Stimulated activated CD4-positive, alpha-beta T cell treated with anti-CD3 and anti-CD28 coated beads, TNF-alpha, amount 100 ng/mL, for 4 hours (primary cell): ENCODE data around the gene MYH11.
A peak's percentile ranks its signal among the peaks of the same experiment; 100 is the strongest.

Source experiments
- DNase-seq, 3 experiments: peaks; one replicate each; pipeline ENCODE4 v3.0.0-alpha.2; 2020; ENCODE audit warnings: low read depth in 3 of 3

MYH11 gene

DNA sequence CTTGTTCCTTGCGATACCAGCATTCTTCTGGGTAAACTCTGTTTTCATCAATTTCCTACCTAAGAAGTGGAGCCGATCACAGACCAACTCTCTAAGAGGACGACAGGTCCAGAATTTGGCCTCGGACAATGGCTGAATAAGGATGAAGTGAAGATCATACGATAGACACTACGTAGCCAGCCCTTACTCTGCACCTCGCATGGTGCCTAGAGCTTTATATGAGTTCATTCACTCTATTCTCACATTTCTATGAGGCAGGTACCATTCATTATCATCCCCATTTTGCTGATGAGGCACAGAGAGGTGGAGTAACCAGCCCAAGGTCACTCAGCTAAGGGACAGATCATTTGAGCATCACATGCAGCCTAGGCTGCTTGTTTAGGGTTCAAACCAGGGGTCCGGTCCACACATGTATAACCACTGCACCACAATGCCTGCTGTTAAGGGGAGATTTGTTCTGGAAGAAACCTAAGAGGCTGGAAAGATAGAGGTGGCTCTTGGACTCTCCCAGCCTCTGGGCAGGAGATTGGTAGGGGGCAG lies 78.6 kb downstream of the MYH11 start:
- DNase-seq = no peak

DNA sequence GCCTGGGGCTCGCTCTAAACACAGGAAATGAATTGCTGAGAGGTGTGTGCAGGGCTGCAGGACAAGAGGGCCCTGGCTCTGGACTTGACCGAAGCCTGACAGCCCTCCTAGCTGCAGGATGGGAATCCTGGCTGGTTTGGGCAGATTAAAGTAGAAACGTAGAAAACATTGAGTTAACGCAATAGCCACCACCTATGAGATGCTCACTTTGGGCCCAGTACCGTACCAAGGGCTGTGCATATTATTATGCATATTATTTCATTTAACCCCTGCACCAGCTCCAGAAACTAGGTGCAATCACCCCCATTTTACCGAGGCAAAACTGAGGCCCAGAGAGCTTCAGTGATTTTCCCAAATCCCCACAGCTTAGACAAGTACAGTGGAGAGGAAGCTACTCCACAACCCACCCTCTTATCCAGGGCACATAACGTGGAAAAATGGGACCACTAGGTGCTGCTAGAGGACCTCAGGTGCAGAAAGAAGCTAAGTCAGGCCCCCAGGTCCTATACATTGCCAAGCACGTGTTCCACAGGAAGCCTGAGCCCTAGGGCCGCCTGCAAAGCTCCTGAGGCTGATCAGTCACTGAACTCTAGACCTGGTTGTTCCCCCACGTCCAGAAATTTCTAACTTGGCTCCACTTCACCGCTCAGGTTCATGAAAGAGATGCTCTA lies 79.2 kb downstream of the MYH11 start:
- no peak for DNase-seq

DNA sequence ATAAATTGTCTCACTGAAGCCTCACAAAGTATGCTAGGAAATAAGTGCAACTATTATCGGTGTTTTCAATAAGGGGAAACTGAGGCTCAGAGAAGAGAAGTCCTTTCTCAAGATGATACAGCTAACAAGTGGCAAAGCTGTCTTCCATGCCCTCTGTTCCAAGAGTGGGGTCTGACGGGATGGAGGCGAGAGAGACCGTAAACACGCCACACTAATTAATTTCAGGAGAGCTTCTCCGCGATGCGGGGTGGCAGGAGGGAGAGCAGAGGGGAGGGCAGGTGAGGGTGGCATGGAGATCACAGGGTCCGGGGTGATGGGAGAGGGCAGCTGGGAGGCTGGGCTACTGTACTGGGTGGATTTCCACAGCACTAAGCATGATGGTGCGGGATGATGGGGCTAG lies 80.3 kb downstream of the MYH11 start:
- no peak for DNase-seq

DNA sequence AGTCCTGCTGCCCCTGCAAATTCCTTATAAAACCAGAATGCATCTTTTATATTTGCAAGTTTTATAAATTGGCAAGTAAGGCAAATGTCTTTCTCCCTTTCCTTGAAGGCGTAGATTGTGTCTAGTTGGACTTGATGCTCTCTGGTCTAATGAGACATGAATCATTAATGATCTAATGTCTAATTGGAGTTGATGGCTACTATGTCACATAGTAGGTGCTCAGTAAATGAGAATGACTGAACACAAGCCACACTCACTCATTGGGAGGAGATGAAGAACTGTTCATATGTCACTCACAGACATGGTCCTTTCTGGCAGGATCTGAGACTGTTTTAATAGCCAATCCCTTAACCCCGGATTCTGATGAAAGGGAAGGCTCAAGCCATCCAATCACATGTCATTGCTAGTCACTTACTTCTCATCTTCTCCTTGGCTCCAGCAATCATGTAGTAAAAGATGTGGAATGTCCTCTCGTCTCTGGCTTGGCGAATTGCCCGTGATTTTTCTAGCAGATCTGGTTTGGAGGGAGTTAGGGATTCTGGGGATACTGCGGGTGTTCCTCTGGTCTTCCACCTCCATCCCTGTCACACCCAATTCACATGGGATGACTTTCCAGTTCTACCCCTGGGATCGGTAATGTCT lies 81.0 kb downstream of the MYH11 start:
- no peak for DNase-seq

DNA sequence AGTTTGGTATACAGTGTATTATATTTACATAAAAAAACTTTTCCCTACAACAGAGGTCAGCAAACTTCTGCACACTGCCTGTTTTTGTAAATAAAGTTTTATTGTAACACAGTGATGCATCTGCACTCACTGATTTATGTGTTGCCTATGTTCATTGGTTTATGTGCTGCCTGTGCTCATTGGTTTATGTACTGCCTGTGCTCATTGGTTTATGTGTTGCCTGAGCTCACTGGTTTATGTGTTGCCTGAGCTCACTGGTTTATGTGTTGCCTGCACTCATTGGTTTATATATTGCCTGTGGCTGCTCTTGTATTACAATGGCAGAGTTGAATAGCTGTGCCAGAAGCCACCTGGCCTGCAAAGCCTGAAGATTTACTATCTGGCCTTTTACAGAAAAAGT lies 81.6 kb downstream of the MYH11 start:
- no peak for DNase-seq

DNA sequence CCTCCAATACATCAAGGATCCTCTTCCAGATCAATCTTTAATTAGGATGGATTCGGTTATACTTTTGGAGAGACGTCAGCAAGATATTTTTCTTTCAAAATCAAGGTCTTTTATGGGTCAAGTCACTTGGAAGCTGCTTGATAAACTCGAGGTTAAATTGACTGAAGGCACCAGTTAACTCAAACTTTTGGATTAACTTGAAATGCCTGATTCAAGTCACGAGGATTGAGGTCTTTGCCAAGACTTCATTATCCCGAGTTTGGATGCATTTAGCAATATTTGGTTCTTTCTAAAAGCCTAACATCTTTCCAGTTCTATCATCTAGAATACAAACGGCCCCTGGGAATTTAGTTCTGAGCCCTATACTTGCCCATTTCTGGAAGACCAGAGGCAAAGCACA lies 82.9 kb downstream of the MYH11 start:
- no peak for DNase-seq

DNA sequence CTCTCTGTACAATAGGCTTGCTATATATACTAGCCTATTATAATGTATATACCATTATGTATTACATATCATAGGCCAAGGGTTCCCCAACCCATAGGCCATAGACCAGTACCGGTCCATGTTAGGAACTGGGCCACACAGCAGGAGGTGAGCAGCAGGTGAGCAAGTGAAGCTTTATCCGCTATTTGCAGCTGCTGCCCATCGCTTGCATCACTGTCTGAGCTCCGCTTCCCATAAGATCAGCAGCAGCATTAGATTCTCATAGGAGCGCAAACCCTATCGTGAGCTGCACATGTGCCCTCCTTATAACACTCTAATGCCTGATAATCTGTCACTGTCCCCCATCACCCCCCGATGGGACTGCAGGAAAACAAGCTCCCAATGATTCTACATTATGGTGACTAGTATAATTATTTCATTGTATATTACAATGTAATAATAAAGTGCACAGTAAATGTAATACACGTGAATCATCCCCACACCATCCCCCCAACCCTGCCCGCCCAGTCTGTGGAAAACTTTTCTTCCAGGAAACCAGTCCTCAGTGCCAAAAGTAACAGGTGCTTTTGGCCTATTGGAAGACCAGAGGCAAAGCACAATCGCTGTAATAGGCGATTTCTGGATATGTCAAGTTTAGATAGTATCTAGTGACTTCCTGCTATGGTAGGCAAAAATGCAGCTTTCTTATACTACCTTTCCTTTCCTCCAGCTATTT lies 84.1 kb downstream of the MYH11 start:
- DNase-seq = no peak

DNA sequence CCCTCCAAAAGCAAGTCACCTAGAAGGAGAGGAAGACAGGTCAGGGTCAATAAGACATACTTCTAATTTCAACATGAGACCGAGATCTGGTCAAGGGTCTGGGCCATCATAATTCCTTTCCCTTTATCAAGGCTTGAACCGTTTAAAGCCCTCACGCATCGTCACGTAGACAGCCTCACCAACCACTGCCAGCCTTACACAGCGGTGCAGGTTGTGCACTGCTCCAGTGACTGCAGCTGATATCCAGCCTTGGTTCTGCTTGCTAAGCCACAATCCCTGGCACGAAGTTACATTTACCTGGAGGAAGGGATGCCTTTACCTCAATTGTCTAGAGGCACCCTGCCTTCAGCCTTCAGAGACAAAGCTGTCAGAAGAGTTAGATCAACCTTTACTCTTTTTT lies 85.1 kb downstream of the MYH11 start:
- no peak for DNase-seq

DNA sequence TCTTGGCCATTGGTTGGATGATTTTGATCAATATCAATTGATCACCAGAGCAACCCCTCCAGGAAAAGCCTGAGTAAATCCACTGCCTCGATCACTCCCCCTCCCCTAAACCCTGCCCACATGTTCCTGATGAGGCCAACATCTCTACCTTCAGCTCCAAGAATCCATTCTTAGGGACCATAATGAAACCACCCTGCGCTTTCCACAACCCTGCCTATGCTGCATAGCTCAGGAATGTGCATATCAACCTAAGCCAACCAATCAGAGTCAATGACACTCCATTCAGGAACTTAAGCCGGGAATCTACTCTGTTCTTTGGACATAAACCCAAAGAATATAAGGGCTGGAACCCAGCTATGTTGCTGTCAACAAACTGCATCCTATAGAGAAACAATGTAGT lies 86.3 kb downstream of the MYH11 start:
- DNase-seq = no peak

DNA sequence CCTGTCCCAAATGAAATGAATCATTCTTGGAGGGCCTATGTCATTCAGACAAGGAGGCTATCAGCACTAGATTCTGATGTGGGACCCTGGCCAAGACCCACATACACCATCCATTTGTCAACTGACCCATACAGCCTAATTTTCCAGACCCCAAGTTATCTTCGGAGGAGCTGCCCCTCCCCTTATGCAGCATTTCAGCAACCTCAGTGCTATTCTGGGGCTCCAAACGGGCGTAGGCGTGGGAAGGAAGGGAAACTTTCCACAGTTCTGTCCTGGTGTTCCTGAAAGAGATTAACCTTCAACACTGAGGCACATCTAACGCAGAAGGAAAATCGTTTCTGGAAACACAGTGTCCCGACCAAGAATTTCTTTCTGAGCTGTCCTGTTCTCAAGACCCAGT lies 86.7 kb downstream of the MYH11 start:
- no peak for DNase-seq

DNA sequence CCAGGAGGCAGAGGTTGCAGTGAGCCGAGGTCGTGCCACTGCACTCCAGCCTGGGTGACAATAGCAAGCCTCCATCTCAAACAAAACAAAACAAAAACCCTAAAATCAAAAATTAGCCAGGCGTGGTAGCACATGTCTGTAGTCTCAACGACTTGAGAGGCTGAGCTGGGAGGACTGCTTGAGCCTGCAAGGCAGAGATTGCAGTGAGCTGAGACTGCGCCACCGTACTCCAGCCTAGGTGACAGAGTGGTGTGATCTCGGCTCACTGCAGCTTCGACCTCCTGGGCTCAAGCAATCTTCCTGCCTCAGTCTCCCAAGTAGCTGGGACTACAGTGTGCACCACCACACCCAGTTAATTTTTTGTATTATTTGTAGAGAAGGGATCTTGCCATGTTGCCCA lies 87.6 kb downstream of the MYH11 start:
- DNase-seq = no peak

DNA sequence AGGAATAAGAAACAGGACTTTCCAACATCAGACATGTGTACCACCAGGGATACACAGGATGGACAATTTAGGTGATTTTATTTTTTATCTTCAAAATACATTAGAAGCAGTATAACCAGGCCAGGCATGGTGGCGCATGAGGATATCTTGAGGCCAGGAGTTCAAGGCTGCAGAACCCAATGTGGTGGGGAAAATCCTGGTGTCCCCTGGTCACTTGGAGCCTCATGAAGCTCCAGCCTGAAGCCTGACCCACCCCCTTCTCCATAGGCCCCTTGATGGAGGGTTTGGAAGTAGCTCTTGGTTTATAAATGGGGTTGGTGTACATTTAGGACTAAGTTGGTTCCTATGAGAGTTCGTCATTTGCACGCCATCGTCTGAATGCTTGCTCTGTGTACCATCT lies 88.6 kb downstream of the MYH11 start:
- no peak for DNase-seq

DNA sequence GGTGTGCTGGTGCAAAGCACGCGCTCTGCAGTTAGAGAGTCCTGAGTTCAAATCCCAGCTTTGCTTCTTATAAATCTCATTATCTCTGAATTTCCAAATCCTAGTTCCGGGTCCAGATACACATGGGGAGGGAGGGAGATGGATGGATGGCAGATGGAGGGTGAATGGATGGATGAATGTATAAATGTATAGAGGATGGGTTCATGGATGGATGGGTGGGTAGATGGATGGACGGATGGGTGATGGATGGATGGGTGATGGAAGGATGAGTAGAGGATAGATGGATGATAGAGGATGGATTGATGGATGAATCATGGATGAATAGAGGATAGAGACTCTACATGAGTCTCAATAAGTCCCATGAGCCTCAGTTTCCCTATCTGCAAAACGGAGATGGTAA lies 89.9 kb downstream of the MYH11 start:
- DNase-seq = no peak

DNA sequence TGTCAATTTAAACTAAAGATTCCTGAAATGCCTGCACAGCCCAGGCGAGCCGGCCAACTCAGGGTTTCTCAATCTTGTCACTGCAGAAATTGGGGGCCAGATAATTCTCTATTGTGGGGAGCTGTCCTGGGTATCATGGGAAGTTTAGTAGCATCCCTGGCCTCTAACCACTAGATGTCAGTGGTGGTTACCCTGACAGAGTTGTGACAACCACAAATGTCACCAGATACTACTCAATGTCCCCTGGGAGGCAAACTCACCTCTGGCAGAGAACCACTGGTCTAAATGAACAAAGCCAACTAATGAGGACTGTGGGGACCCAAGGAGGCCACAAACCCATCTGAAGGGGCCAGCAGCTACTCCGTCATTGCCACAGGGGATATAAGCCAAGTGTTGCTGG lies 90.9 kb downstream of the MYH11 start:
- no peak for DNase-seq

DNA sequence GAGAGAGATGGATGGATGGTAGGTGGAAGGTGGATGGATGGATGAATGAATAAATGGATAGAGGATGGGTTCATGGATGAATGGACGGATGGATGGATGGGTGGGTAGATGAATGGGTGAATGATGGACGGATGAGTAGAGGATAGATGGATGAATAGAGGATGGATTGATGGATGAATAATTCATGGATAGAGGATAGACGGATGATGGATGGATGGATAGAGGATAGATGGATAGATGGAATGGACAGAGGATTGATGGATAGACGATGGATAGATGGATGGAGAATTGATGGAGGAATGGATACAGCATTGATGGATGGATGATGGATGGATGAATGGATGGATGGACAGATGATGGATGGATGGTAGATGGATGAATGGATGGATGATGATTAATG lies 91.7 kb downstream of the MYH11 start:
- DNase-seq = no peak

DNA sequence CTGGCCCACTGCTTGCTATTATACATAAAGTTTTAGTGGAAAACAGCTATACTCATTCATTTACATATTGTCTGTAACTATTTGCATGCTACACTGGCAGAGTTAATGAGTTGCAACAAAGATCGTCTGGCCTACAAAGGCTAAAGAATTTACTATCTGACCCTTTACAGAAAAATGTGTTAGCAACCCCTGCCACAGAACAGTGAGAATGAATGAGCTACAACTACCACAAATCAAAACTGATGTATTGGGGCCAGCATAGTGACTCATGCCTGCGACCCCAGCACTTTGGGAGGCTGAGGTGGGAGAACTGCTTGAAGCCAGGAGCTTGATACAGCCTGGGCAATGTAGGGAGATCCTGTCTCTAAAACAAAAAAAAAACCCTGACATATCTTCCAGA lies 92.7 kb downstream of the MYH11 start:
- DNase-seq = no peak

DNA sequence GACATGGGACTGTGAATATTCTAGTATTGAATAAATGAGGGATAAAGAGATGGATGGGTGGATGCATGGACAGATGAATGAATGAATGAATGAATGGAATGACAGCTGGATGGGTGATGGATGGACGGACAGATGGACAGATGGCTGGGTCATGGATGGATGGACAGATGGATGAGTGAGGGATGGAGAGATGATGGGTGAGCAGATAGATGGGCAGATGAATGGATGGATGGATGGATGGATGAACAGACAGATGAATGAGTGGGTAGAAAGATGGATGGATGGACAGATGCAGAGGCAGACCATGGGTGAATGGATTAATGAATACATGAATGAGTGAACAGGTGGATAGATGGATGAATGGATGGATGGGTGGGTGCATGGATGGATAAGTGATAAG lies 96.7 kb downstream of the MYH11 start:
- no peak for DNase-seq

DNA sequence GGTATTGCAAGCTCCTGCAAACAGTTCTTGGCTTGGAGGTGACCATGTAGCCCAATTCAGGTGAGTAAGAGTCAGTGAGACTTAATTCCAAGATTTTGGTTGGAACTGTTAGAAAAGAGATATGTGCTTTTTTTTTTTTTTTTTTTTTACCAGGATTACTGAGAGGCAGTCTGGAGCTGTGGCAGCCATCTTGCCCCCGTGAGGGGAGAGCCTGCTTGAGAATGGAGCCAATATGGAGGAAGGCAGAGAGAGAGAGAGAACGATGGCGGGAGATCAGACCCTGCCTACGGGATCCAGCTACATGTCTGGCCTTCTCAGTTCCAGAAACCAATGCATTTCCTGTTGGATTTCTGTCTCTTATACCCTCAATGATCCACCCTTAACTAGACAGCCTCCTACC lies 97.8 kb downstream of the MYH11 start:
- no peak for DNase-seq

DNA sequence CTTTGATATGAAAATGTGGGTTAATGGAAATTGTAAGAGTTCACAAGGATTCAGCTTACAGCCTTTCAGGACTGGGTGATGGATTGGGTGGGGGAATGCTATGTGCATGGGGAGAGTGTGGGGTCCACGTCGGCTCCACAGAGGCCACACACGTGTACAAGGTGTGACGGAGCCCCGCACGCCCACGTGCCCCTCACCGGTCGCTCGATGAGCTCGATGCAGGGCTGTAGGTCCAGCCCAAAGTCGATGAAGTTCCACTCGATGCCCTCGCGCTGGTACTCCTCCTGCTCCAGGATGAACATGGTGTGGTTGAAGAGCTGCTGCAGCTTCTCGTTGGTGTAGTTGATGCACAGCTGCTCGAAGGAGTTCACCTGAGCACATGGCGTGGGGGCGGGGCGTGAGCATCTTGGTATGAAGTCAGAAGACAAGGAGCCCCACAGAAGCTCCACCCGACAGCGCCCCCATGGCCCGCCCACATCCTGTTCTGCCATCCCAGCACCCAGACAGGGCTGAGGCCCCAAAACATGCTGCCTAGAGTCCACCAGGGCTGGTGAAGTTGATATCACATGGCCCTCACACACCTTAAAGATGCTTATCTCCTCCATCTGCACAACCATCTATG lies 99.1 kb downstream of the MYH11 start:
- peak in 1 of 3 experiments; percentile 2 for DNase-seq

DNA sequence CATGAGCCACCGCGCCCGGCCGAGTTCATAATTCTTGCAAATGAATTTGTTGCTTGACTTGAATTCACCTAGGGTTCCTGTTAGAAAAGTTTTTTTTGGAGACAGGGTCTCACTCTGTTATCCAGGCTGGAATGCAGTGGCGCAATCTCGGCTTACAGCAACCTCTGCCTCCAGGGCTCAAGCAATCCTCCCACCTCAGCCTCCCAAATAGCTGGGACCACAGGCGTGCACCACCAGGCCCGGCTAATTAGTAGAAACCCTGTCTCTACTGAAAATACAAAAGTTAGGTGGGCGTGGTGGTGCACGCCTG lies 99.8 kb downstream of the MYH11 start:
- no peak for DNase-seq

DNA sequence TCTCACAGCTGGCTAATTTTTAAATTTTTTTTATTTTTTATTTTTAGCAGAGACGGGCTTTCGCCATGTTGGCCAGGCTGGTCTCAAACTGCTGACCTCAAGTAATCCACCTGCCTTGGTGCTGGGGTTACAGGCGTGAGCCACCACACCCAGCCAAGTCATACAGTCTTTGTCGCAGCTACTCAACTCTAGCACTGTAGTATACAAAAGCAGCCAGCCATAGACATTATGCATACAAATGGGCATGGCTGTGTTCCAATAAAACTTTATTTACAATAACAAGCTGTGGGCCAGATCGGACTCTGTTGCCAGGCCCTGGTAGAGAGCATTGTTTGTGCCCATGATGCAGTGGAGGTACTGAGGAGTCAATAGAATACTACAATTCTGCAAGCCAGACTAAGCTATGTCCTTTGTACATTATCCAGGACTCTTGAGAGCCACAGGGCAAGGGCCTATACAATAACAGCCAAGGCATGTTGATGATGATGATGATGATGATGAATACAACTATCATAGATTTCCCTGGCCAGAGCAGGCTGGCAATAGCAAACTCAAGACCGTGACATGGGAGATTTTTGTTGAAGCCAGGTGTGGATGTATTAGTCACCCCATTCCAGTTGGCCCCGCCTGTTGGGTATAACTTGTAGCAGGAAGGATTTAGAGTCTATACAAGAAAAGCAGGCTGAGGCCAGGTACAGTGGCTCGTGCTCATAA lies 101.8 kb downstream of the MYH11 start:
- DNase-seq = no peak
